Nephron progenitor cell (in vitro differentiated cells): ENCODE measurements around the gene OXSR1.
"Not testable (repeated sequence)": the region's sequence is repeated elsewhere in the genome, so short reads cannot be mapped to it uniquely, and the experiment has no call there.

Experiments
- DNase-seq: peaks from one replicate; pipeline ENCODE4 v3.0.0; 2021
- H3K27ac Mint-ChIP-seq: 2 replicates; pipeline ENCODE4 v1.8.0; 2021; ENCODE audit warnings: mild to moderate bottlenecking, moderate library complexity, mixed read lengths
- H3K27me3 Mint-ChIP-seq: 2 replicates; pipeline ENCODE4 v1.8.0; 2021; ENCODE audit warnings: mild to moderate bottlenecking, low read depth, mixed read lengths; ENCODE audit not compliant: poor library complexity
- H3K36me3 Mint-ChIP-seq: 2 replicates; pipeline ENCODE4 v1.8.0; 2021; ENCODE audit warnings: low read depth, mixed read lengths
- H3K4me1 Mint-ChIP-seq: 2 replicates; pipeline ENCODE4 v1.8.0; 2021; ENCODE audit warnings: mixed read lengths
- H3K4me3 Mint-ChIP-seq: 2 replicates; pipeline ENCODE4 v1.8.0; 2021; ENCODE audit warnings: mild to moderate bottlenecking, moderate library complexity, mixed read lengths
- H3K9me3 Mint-ChIP-seq: 2 replicates; pipeline ENCODE4 v1.8.0; 2021; ENCODE audit warnings: mild to moderate bottlenecking, moderate library complexity, mixed read lengths
- CTCF ChIP-seq: fragments of 200-600 bp; sonication (generic); IDR thresholded peaks from 2 replicates; pipeline ENCODE4 v1.5.0; 2021; ENCODE audit warnings: antibody characterized with exemption

Gene OXSR1

DNA sequence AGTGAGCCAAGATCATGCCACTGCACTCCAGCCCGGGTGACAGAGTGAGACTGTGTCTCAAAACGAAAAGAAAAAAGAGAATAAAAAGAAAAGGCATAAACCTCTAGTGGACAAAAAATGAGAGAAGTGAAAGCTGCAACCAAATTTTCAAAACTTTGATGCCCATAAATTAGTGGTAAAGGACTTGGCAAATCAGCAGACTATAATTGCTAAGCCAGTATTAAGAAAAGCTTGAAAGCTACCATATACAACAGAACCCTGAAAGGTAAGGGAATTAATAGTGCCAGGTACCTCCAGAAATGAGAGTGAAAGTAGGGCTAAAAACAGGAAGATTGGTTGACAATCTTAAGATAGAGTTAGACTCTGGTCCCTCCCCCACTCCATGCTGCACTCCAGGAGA, 67.4 kb downstream of the OXSR1 start:
- DNase-seq: no peak
- peaks cover 81% of the 10 kb centered on the region for H3K36me3 Mint-ChIP-seq
- TF ChIP-seq CTCF: no peak
- no peaks in the 10 kb centered on the region for H3K27me3 Mint-ChIP-seq
- H3K4me1 Mint-ChIP-seq: no peaks in the 10 kb centered on the region
- H3K4me3 Mint-ChIP-seq: no peak overlapping the region
- H3K9me3 Mint-ChIP-seq: peaks cover 14% of the 10 kb centered on the region
- no peak overlapping the region for H3K27ac Mint-ChIP-seq

GRCh38 chr3:38235466-38235865, 70.1 kb downstream of the OXSR1 start:
- peaks cover 94% of the 10 kb centered on the region for H3K36me3 Mint-ChIP-seq
- TF ChIP-seq CTCF: no peak
- H3K27me3 Mint-ChIP-seq: peaks cover 3% of the 10 kb centered on the region
- no peaks in the 10 kb centered on the region for H3K4me1 Mint-ChIP-seq
- H3K27ac Mint-ChIP-seq: no peak overlapping the region
- peaks cover 38% of the 10 kb centered on the region for H3K9me3 Mint-ChIP-seq
- DNase-seq: no peak
- no peak overlapping the region for H3K4me3 Mint-ChIP-seq

- Mint-ChIP-seq H3K4me1 (no peaks in the 10 kb centered on the region), H3K9me3 (peaks cover 38% of the 10 kb centered on the region), H3K36me3 (peaks cover 86% of the 10 kb centered on the region), H3K27me3 (peaks cover 3% of the 10 kb centered on the region), H3K27ac (no peak overlapping the region), H3K4me3 (no peak overlapping the region)
- DNase-seq: no peak
- TF ChIP-seq CTCF: no peak
Observed at GRCh38 chr3:38238416-38239008, 73.2 kb downstream of the OXSR1 start.

GRCh38 chr3:38242812-38243211, 77.5 kb downstream of the OXSR1 start:
- H3K4me3 Mint-ChIP-seq, H3K4me1 Mint-ChIP-seq, H3K27me3 Mint-ChIP-seq, DNase-seq, H3K27ac Mint-ChIP-seq: not testable (repeated sequence)
- H3K36me3 Mint-ChIP-seq: peaks cover 75% of the 10 kb centered on the region
- H3K9me3 Mint-ChIP-seq: peaks cover 23% of the 10 kb centered on the region

DNA sequence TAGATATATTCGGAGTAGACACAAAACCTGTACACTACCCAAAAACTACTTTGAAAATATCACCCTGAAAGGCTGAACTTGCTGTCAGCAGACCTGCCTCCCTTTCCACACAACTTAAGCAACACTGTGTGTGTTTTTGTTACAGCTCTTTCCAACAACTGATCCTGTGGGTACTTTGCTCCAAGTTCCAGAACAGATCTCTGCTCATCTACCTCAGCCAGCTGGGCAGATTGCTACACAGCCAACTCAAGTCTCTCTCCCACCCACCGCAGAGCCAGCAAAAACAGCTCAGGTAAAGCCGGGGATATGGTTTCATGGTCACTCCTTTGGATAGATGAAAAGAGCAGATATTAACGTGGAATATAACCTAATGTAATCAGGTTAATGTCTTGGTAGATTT, 80.6 kb downstream of the OXSR1 start:
- Mint-ChIP-seq H3K27me3 (no peaks in the 10 kb centered on the region), H3K4me1 (no peaks in the 10 kb centered on the region), H3K27ac (peak overlapping the region; percentile 50), H3K36me3 (peaks cover 56% of the 10 kb centered on the region), H3K4me3 (no peak overlapping the region), H3K9me3 (no peaks in the 10 kb centered on the region)
- no peak for DNase-seq
- TF ChIP-seq CTCF: no peak

DNA sequence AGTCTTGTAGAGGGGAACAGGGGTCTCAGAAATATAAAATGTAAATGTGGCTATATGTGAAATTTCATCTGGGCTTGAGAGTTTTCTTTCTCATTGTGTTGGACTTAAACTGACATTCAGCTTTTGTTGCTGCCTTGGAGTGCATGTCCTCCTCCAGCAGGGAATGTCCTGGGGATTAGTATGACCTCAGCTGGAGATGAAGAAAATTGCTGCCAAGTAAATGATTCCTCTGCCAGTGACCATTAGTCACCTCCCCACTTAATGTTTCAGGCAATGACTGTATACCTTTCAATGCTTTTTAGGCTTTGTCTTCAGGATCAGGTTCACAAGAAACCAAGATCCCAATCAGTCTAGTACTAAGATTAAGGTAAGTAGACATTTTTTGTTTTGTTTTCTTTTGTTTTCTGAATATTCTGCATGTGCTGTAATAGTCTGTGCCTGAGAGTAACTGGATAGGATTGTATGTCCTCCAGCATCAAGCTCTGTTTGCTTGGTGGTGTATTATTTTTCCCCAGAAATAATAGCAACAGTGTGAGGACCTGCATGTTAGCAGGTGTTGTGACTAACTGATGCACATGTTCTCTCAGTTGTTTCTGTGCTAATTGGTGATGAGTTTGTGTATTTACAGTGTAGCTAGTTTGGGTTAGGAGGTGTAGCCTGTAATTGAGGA, 82.2 kb downstream of the OXSR1 start:
- H3K36me3 Mint-ChIP-seq: peaks cover 64% of the 10 kb centered on the region

More for the DNA sequence above, 82.2 kb downstream of the OXSR1 start:
- no peak overlapping the region for H3K27ac Mint-ChIP-seq
- H3K4me1 Mint-ChIP-seq: no peaks in the 10 kb centered on the region
- H3K27me3 Mint-ChIP-seq: no peaks in the 10 kb centered on the region
- H3K4me3 Mint-ChIP-seq: no peak overlapping the region
- DNase-seq: no peak
- H3K9me3 Mint-ChIP-seq: no peaks in the 10 kb centered on the region
- no peak for TF ChIP-seq CTCF
